Esophagus squamous epithelium (tissue), 4 donors: ENCODE measurements around the gene ACKR4.
"Not testable (repeated sequence)": the region's sequence is repeated elsewhere in the genome, so short reads cannot be mapped to it uniquely, and the experiment has no call there.

ENCODE experiments used
- POLR2A ChIP-seq, 4 donors: fragments of 450-650 bp; IDR thresholded peaks; one replicate each; pipeline ENCODE4 v1.6.1; 2017; ENCODE audit warnings: antibody characterized with exemption in 4 of 4, mild to moderate bottlenecking in 4 of 4, moderate library complexity in 3 of 4
- TF ChIP-seq, protein P1 (sequence below), 6 experiments: fragments of 450-650 bp in 4 of 6; fragments of 200-600 bp in 2 of 6; sonication (generic) in 2 of 6; IDR thresholded peaks; one replicate each; pipeline ENCODE4 v1.5.1; 2016 to 2019; ENCODE audit warnings: antibody characterized with exemption in 6 of 6, mild to moderate bottlenecking in 4 of 6, moderate library complexity in 4 of 6

DNA sequence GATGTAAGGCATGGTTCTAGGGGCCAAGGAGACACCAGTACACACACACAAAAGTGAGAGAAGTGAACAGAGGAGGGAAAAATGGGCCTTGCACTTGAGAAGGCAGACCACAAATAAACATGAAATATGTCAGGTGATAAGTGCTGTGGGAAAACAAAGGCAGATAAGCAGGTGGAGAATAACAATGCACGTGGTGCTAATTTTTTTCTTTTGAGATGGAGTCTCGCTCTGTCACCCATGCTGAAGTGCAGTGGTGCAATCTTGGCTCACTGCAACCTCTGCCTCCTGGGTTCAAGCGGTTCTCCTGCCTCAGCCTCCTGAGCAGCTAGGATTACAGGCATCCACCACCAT lies 41.1 kb upstream of the ACKR4 start:
- TF ChIP-seq, protein P1, sequence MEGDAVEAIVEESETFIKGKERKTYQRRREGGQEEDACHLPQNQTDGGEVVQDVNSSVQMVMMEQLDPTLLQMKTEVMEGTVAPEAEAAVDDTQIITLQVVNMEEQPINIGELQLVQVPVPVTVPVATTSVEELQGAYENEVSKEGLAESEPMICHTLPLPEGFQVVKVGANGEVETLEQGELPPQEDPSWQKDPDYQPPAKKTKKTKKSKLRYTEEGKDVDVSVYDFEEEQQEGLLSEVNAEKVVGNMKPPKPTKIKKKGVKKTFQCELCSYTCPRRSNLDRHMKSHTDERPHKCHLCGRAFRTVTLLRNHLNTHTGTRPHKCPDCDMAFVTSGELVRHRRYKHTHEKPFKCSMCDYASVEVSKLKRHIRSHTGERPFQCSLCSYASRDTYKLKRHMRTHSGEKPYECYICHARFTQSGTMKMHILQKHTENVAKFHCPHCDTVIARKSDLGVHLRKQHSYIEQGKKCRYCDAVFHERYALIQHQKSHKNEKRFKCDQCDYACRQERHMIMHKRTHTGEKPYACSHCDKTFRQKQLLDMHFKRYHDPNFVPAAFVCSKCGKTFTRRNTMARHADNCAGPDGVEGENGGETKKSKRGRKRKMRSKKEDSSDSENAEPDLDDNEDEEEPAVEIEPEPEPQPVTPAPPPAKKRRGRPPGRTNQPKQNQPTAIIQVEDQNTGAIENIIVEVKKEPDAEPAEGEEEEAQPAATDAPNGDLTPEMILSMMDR (IDR thresholded peaks at IDR 0.05): not testable (repeated sequence)
- not testable (repeated sequence) for TF ChIP-seq POLR2A (IDR thresholded peaks at IDR 0.05)
